OCI-LY3 (cell line): ENCODE data around the gene P2RX2.

Experiments used
- CTCF ChIP-seq: fragments of 200-600, 300-600 bp; sonication (generic); IDR thresholded peaks from 2 replicates; pipeline ENCODE4 v1.5.1; 2014; ENCODE audit warnings: antibody characterized with exemption, low read length, low read depth
- EZH2phosphoT487 ChIP-seq: fragments of 200-600 bp; shearing (Covaris generic); IDR thresholded peaks from 2 replicates; pipeline ENCODE4 v1.6.1; 2018; ENCODE audit warnings: antibody characterized with exemption, mixed run types, low read depth

GRCh38 chr12:132622437-132623071 lies 4.0 kb downstream of the P2RX2 start:
- TF ChIP-seq CTCF, result no peak
- TF ChIP-seq EZH2phosphoT487, result no peak
